Measurements from ENCODE around the gene ZNF574.

GRCh38 chr19:42038666-42039065 lies 37.3 kb upstream of the ZNF574 start:
- TF ChIP-seq REST (IDR thresholded peaks at IDR 0.05; ENCODE audit: insufficient read depth in 1 of 2, low read depth in 2 of 2, low read length in 2 of 2) (no peak), POLR2AphosphoS5 (IDR thresholded peaks at IDR 0.05; ENCODE audit: low read depth, low read length) (no peak), TAF1 (IDR thresholded peaks at IDR 0.05; ENCODE audit: borderline replicate concordance, insufficient read depth, low read length) (no peak)
